Stomach (tissue), 4 donors: ENCODE measurements around the gene SMIM38.

Experiments
- CTCF ChIP-seq, 7 experiments: fragments of 450-650 bp in 4 of 7; fragments of 200-600 bp in 3 of 7; sonication (generic) in 3 of 7; IDR thresholded peaks; one replicate each; pipeline ENCODE4 v1.5.1; 2016 to 2019; ENCODE audit warnings: antibody characterized with exemption in 7 of 7, control low read depth in 2 of 7, mild to moderate bottlenecking in 1 of 7
- EP300 ChIP-seq: sonication (generic); formaldehyde crosslinking; IDR thresholded peaks from one replicate; pipeline ENCODE4 v1.6.1; 2017; ENCODE audit warnings: antibody characterized with exemption
- POLR2A ChIP-seq, 4 donors: fragments of 450-650 bp; IDR thresholded peaks; one replicate each; pipeline ENCODE4 v1.6.1; 2016; ENCODE audit warnings: antibody characterized with exemption in 4 of 4, control low read depth in 2 of 4, mild to moderate bottlenecking in 1 of 4, moderate library complexity in 1 of 4
- POLR2AphosphoS5 ChIP-seq, 3 donors: sonication (generic); formaldehyde crosslinking; IDR thresholded peaks; one replicate each; pipeline ENCODE4 v1.6.1; 2016; ENCODE audit warnings: antibody characterized with exemption in 3 of 3

GRCh38 chr11:69180226-69180625 is 24.5 kb downstream of the SMIM38 start:
- TF ChIP-seq EP300: no peak
- no peak for TF ChIP-seq CTCF (IDR thresholded peaks at IDR 0.05)
- no peak for TF ChIP-seq POLR2AphosphoS5 (IDR thresholded peaks at IDR 0.05)
- no peak for TF ChIP-seq POLR2A (IDR thresholded peaks at IDR 0.05)
